Heart right ventricle (tissue), 16 donors: ENCODE measurements around the gene GPC5. TPM values are rescaled to one million over a fixed set of nuclear protein-coding genes. Genes with fewer than 3 reads are reported as not detected.
A peak's percentile ranks its signal among the peaks of the same experiment; 100 is the strongest.

Source experiments
- ATAC-seq, 8 donors: fragments of 200-7000 bp; cut with Tn5 transposase; one replicate each; pipeline ENCODE4 v1.9.1; 2020; ENCODE audit warnings: mild to moderate bottlenecking in 8 of 8, moderate library complexity in 8 of 8, moderate number of reproducible peaks in 1 of 8
- DNase-seq, 2 donors: peaks; one replicate each; pipeline ENCODE4 v3.0.0-alpha.2; 2020
- H3K27ac ChIP-seq, 10 donors: fragments of 200-600 bp; sonication (generic) in 2 of 10; one replicate each; pipeline versions ENCODE4 v1.5.0 to v1.8.0; 2020 to 2022; ENCODE audit warnings: mild to moderate bottlenecking in 3 of 10
- H3K27me3 ChIP-seq, 7 donors: fragments of 200-600 bp; one replicate each; pipeline ENCODE4 v1.8.0; 2021 to 2022; ENCODE audit warnings: mild to moderate bottlenecking in 2 of 7
- H3K36me3 ChIP-seq, 9 donors: fragments of 200-600 bp; sonication (generic) in 1 of 9; one replicate each; pipeline versions ENCODE4 v1.5.0 to v1.8.0; 2020 to 2022; ENCODE audit warnings: mild to moderate bottlenecking in 2 of 9
- H3K4me1 ChIP-seq, 9 donors: fragments of 200-600 bp; sonication (generic) in 1 of 9; one replicate each; pipeline versions ENCODE4 v1.5.0 to v1.8.0; 2020 to 2022; ENCODE audit warnings: mild to moderate bottlenecking in 4 of 9
- H3K4me3 ChIP-seq, 10 donors: fragments of 200-600 bp; sonication (generic) in 2 of 10; one replicate each; pipeline versions ENCODE4 v1.5.0 to v1.8.0; 2020 to 2022; ENCODE audit warnings: mild to moderate bottlenecking in 7 of 10, moderate library complexity in 2 of 10
- H3K9me3 ChIP-seq, 11 donors: fragments of 200-600 bp in 10 of 11; sonication (generic) in 2 of 11; one replicate each; pipeline versions ENCODE4 v1.5.0 to v1.8.0; 2013 to 2022; ENCODE audit warnings: mild to moderate bottlenecking in 2 of 11, control low read depth in 1 of 11, moderate library complexity in 1 of 11
- WGBS, 2 donors: extraction: QIAGEN DNeasy Blood & Tissue Kit; methylation state at CpG; one replicate each; pipeline ENCODE4 v1.1.7; 2013; ENCODE audit warnings: inconsistent platforms in 1 of 2; 5-methylcytosine and 5-hydroxymethylcytosine counted together
- intact Hi-C, 10 donors: fragments of 100-400 bp; cut with DNase I; formaldehyde crosslinking; loops; one replicate each; pipeline versions ENCODE4 v1.11.1 to v1.14.2; 2022
- polyA plus RNA-seq, 2 donors: library from polyadenylated mRNA; stranded (reverse); fragments of 200-250 nt; gene quantifications; one replicate each; pipeline ENCODE4 v1.2.3, GENCODE V29; 2013
- total RNA-seq, 10 donors: library from RNA; stranded (reverse); fragmentation: NEBNext Ultra II Directional in 3 of 10; extraction: Animal tissue kit (Norgen Biotek cat#: 25700) in 3 of 10; gene quantifications; one replicate each; pipeline versions ENCODE4 v1.2.1 to v1.2.4, GENCODE V29; 2021 to 2023
- TF ChIP-seq, protein P1 (sequence below), 9 donors: fragments of 200-600 bp; sonication (generic) in 2 of 9; IDR thresholded peaks; one replicate each; pipeline versions ENCODE4 v1.5.0 to v1.8.0; 2021 to 2022; ENCODE audit warnings: antibody characterized with exemption in 9 of 9, mild to moderate bottlenecking in 5 of 9, moderate library complexity in 1 of 9
- donor health status: Arrhythmogenic right ventricular cardiomyopathy.
- donor health status: ischemic (EF 13 %, LVEDD 7.1; RV severe dilation, severe dysfunction).
- donor health status: healthy with polysubstance abuse.
- donor health status: DM: no; HTN: yes; CAD: no.
- donor health status: DM: no; HTN: no; CAD: no.
- donor health status: ischemic (EF 25% LVEDD 6.9; RV normal size, moderate dysfunction).
- donor health status: ischemic (EF 25% LVEDD 5.7; RV mildly dilated, moderate dysfunction).
- donor health status: healthy.
- donor health status: DM: yes; HTN: yes; CAD: no.
- donor health status: Ischemic cardiomyopathy.
- donor health status: ischemic (EF 35%, LVEDD 5.7; RV mildly dilated, moderate dysfunction).
- donor health status: nonischemic (EF 11% LVEDD 7.7; RV severe dilation, severe dysfunction).
- donor health status: DM: yes; HTN: yes; CAD: no.
- donor health status: PGD.
- donor health status: ischemic (EF 29% LVEDD 5.4; RV normal size, mild dysfunction).
- donor health status: nonischemic (EF 23%, LVEDD 6.1; RV moderate dilation, normal function).

Gene GPC5
- total and polyA plus RNA-seq, 12 donors = 0.01 to 3.5 (median 0.70) TPM; not detected in 1

DNA sequence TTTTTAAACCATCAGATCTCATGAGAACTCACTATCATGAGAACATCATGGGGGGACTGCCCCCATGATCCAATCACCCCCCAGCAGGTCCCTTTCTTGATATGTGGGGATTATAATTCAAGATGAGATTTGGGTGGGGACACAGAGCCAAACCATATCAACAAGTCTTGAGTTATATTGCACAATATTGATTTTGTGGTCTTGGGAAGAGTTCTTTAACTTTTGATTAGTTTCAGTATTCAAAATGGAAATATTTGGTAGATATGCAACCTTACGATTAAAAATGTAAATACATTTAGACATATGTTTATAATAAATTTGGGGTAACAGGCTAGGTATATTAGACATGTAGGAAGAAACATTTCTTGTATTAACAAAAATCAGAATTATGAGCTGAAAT is 188.2 kb downstream of the GPC5 start:
- intact Hi-C loops = no loop called here
- Histone ChIP-seq H3K4me3 (no peak overlapping the region), H3K27ac (no peak overlapping the region), H3K9me3 (peaks cover 0 to 12% (median 0%) of the 10 kb centered on the region in 11 donors), H3K4me1 (no peaks in the 10 kb centered on the region), H3K27me3 (no peaks in the 10 kb centered on the region), H3K36me3 (no peaks in the 10 kb centered on the region)
- ATAC-seq (no peak), DNase-seq (no peak)
- WGBS, 2 donors = 96 to 98% methylated on average over 1 of the region's 1 CpG
- TF ChIP-seq, protein P1, sequence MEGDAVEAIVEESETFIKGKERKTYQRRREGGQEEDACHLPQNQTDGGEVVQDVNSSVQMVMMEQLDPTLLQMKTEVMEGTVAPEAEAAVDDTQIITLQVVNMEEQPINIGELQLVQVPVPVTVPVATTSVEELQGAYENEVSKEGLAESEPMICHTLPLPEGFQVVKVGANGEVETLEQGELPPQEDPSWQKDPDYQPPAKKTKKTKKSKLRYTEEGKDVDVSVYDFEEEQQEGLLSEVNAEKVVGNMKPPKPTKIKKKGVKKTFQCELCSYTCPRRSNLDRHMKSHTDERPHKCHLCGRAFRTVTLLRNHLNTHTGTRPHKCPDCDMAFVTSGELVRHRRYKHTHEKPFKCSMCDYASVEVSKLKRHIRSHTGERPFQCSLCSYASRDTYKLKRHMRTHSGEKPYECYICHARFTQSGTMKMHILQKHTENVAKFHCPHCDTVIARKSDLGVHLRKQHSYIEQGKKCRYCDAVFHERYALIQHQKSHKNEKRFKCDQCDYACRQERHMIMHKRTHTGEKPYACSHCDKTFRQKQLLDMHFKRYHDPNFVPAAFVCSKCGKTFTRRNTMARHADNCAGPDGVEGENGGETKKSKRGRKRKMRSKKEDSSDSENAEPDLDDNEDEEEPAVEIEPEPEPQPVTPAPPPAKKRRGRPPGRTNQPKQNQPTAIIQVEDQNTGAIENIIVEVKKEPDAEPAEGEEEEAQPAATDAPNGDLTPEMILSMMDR (IDR thresholded peaks at IDR 0.05) = no peak

DNA sequence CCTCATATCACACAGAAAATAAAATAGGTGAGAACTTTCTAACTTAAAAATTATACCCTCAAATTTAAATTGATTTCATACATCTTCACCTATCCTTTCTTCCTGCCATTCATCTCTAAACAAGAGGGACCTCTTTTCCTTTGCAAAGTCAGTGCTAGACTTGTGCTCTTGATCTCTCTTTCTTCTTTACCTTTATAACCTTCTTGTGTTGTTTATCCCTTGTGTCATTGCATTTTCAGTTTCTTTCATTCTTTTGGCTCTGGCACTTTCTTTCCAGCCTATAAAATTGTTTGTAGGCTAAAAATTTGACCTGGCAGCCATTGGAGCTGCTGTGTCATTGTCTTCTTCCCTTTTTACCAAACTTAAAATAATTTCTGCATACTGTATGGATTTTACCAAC is 190.1 kb downstream of the GPC5 start:
- no peak overlapping the region for H3K4me3 ChIP-seq
- TF ChIP-seq, protein P1 (IDR thresholded peaks at IDR 0.05) = no peak
- no peaks in the 10 kb centered on the region for H3K4me1 ChIP-seq
- H3K27me3 ChIP-seq = no peaks in the 10 kb centered on the region
- intact Hi-C loops = no loop called here
- ATAC-seq (no peak), DNase-seq (no peak)
- no peaks in the 10 kb centered on the region for H3K36me3 ChIP-seq
- H3K9me3 ChIP-seq = peaks cover 0 to 22% (median 0%) of the 10 kb centered on the region in 11 donors
- no peak overlapping the region for H3K27ac ChIP-seq

DNA sequence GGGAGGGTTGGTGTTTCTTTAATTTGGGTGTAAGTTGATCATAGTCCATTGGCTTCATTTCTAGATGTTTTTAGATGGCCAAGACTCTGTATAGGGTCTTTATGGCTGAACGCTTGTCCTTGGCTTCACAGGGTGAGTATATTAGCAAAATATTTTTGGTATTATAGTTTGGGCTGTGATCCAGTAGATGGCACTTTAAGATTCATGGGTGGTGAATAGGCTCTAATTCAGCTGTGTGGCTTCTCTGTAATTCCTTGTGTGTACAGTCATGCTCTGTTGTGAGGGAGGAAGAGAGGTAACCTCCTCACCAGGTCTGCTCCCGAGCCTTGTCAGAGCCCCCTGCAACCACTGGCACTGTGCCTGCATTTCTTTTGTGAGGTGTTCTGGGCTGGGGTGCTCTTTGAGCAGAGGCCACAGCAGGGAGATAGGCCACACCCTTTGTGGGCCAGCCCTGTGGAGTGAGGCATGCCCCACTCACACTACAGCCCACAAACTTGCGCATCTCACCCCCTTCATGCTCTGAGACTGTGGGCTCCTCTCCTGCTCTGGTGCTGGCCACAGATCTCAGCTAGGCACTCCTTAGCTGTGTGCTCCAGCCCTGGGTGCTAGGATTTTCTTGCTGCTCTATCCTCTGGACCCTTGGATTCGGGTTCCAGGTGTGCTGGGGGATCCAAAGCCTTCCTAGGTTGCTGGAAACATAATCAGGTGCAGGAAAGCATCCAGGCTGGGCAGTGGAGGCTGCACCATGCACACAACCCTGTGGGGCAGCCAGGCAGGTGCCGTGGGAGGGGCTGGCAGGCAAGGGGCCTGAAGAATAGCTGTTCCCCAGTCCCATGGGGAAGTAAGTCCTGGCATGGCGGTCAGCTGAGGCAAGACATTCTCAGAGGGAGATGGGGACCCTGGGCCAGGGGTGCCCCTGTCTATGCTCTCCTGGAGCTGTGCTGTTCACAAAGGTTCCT is 193.9 kb downstream of the GPC5 start:
- H3K9me3 ChIP-seq = peaks cover 0 to 22% (median 0%) of the 10 kb centered on the region in 11 donors
- WGBS, 2 donors = 67 to 68% methylated on average over 6 of the region's 6 CpGs
- peak in 1 of 8 donors; percentile 15 for ATAC-seq
- no peaks in the 10 kb centered on the region for H3K36me3 ChIP-seq
- intact Hi-C loops = loop anchor here in 1 of 10 donors (10.0 kb wide), 1 partner anchor 398 kb away; no protein-coding TSS in a partner anchor
- no peak overlapping the region for H3K4me3 ChIP-seq
- no peaks in the 10 kb centered on the region for H3K4me1 ChIP-seq
- no peak overlapping the region for H3K27ac ChIP-seq
- DNase-seq = no peak
- H3K27me3 ChIP-seq = no peaks in the 10 kb centered on the region
- TF ChIP-seq, protein P1 (IDR thresholded peaks at IDR 0.05) = no peak

DNA sequence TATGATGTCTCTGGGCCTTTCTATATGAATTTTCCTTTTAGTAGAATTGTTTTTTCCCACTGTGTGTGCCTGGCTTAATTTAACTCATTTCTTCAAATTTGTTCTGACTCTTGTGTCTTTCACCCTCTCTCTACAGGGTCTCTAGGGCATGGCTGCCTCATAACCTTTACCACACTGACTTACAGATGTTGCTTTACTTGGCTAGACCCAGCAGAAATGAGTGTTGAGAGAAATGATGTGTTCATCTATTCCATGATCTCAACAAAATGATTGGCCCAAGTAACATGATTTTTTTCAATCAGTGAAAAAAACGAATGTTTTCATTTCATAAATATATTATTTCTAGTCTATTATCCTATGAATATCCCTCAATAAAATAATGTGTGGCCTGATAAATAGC is 195.0 kb downstream of the GPC5 start:
- Histone ChIP-seq H3K4me3 (no peak overlapping the region), H3K9me3 (peaks cover 0 to 22% (median 0%) of the 10 kb centered on the region in 11 donors), H3K4me1 (no peaks in the 10 kb centered on the region), H3K36me3 (no peaks in the 10 kb centered on the region), H3K27me3 (no peaks in the 10 kb centered on the region), H3K27ac (no peak overlapping the region)
- WGBS, 2 donors = 64 to 73% methylated on average over 1 of the region's 1 CpG
- TF ChIP-seq, protein P1 (IDR thresholded peaks at IDR 0.05) = no peak
- intact Hi-C loops = loop anchor here in 1 of 10 donors (10.0 kb wide), 1 partner anchor 399 kb away; no protein-coding TSS in a partner anchor
- DNase-seq (no peak), ATAC-seq (no peak)
